ENCODE results near the gene ATP5F1D. TPM values are rescaled to one million over a fixed set of nuclear protein-coding genes. Genes with fewer than 3 reads are reported as not detected.

The ATP5F1D gene
- total RNA-seq, 1 donor from 2014 or later, result 29.0 TPM

GRCh38 chr19:1246265-1247087 is 4.9 kb downstream of the ATP5F1D start:
- peak; percentile 40 for DNase-seq (ENCODE audit: low read depth)

DNA sequence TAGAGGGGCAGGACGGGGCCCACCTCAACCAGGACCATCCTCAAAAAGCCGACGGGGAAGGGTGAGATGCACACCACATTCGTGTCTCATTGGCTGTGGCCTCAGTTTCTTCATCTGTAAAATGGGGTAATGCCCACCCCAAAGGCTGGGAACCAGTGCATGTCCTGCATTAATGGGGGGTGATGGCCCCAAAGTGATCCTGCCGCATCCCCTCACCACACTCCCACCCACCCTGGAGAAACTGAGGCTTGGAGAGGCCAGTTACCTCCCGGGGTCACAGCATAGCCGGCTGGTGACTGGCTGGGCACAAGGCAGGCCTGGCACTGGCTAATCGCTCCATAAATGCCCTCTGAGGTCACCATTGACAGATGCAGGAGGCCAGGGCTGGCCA is 6.2 kb downstream of the ATP5F1D start:
- peak; percentile 59 for DNase-seq (ENCODE audit: low read depth)

DNA sequence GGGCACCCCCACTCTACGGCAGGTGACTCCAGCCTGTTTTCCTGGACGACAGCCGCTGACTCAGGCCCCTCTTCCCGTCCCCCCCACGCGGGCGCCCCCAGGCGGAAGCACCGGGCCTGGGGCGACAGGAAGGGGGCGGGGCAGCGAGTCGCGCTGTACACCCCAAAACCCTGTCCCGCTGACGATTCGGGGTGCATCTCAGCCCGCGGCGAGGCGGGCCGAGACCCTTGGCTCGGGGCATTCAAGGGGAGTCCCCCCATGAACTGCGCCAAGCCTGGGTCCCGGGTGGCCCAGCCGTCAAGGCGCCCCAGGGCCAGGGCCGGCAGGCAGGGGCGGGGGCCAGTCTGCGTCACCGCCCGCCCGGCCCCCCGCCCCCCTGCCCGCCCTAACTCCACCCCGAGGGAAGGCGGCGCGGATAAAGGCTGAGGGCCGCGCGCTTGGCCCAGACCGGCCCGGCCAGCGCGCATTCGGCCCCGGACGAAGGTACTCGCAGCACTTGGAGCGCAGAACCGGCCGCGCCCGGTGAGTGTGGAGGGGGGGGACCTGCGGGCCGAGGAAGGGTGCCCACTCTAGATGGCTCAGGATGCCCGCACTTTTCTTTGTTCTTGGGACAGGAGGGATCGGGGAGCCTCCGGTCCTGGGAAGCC is 6.7 kb downstream of the ATP5F1D start, which contains the start of gene MIDN:
Gene MIDN, plus strand, starts transcription at position 445 of the 647 bp plus-strand sequence. CDS start 1,714 bp downstream, outside the sequence.
- DNase-seq (ENCODE audit: low read depth), result peak; percentile 49

GRCh38 chr19:1248786-1249297 is 7.3 kb downstream of the ATP5F1D start:
- DNase-seq (ENCODE audit: low read depth), result no peak

DNA sequence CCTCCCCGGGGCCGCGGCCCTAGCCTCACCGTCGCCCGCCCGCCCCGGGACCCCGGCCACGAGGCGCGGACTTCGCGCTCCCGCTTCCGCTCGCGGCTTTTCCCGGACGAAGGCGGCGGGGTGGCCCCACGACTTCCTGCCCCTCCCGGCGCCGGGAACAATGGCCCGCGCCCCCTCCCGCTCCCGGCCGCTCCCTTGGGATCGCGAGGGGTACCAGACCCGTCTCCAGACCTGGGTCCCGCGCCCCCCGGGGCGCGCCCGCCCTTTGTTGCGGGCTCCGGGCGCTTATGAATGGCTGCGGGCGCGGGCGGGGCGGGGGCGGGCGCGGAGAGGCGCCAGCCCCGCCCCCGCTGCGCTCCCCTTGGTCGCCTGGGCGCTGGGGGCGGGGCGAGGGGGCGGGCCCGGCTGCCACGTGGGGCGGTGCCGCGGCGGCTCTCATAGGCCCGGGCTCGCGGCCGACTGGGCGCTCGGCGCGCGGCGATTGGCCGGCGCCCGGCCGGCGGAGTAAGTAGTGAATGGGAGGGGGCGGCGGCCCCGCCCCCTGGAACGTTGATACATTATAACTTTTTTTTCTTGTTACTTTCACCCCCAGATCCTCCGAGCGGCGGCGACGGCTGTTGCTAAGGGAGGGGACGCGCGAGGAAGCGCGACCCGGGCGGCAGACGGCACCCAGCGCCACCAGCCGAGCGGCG is 7.9 kb downstream of the ATP5F1D start:
- peak; percentile 83 for DNase-seq (ENCODE audit: low read depth)

GRCh38 chr19:1249990-1250436 is 8.5 kb downstream of the ATP5F1D start:
- no peak for DNase-seq (ENCODE audit: low read depth)

DNA sequence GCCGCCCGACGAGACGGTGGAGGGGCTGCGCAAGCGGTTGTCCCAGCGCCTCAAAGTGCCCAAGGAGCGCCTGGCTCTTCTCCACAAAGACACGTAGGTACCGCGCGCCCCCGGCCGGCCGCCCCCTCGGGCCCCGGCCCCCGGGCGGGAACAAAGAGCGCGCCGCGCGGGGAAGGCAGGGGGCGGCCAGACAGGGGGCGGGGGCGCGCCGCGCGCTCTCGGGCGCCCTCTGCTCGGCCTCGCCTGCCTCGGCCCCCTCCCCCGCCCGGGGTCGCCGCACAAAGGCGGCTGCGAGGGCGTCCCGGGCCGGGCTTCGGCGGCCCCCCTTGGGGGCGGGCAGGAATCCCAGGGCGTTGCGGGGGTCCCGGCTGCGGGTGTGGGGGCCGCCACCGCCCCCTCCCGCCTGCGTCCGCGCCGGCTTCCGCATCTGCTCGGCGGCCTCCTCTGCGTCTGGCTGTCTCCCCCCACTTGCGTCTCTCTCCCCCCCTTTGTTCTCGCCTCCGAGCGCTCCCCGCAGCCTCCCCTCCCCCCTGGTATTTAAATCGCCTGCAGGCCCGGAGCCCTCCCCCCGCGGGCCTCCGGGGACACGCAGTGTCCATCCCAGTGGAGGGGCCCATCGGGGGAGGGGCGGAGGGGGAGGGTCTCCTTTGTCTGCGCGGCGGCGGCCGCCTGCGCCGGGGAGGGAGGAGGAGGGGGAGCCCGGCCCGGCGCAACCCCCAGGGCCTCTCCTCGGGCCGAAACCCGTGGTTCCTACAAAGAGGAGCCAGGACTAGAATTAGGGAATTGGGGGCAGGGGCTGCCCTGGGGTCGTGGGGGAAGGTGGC is 9.1 kb downstream of the ATP5F1D start:
- DNase-seq (ENCODE audit: low read depth), result no peak

GRCh38 chr19:1251330-1252220 is 10.0 kb downstream of the ATP5F1D start:
- no peak for DNase-seq (ENCODE audit: low read depth)

DNA sequence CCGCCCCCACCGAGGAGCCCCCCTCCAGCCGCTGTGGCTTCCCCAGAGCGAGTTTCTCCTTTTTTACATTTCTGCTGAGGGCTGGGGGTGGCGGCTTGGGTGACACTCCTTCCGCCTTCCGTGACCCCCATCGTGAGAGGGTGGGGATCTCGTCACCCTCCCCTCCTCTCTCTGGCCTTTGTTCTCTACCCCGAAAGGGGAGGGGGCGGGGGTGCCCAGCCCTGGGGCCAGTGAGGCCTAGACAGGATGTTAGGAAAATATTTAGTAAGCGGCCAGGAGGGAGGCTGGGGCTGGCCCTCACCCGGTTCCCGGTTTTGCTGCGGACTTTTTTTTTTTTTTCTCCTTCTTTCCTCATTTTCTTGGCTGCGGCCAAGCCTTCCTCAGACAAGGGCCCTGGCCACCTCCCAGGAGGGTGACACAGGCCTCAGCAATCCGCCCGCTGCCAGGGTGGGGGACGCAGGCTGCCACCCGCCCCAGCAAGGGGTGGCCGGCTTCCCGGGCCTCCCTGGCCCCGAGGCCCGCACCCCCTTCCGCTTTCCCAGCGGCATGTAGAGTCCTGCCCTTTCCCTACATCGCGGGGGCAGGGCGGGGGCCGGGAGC is 10.8 kb downstream of the ATP5F1D start:
- peak; percentile 88 for DNase-seq (ENCODE audit: low read depth)

DNA sequence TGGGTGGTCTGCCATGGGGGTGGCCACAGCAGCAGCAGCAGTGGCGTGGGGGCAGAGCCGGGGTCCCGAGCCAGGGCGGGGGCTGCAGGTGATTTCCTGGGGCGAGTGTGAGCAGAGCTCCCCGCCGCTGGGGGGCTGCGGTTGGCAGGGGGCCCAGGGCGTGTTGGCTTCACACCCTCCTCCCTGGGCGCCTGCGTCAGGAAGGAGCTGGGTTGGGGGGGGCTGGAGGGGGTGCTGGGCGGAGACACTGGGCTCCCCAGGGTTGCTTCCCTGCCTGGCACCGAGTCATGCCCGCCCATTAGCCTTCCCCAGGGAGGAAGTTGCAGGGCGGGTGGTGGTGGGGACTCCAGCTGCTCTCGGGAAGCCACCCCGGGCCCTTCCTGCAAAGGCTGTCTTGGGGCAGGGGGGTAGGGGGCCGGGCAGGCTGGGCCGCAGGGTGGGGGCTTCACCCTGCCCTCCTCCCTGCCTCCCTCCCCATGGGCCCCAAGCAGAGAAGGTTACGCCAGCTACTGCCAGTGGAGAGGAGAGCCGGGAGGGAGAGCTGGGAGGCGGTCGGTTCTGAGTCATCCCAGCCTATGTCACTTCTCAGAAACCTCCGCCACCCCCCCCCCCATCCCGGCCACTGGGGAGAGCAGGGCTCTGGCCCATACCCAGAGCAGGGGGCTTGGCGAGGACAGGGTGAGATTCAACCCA is 11.4 kb downstream of the ATP5F1D start:
- peak; percentile 93 for DNase-seq (ENCODE audit: low read depth)

DNA sequence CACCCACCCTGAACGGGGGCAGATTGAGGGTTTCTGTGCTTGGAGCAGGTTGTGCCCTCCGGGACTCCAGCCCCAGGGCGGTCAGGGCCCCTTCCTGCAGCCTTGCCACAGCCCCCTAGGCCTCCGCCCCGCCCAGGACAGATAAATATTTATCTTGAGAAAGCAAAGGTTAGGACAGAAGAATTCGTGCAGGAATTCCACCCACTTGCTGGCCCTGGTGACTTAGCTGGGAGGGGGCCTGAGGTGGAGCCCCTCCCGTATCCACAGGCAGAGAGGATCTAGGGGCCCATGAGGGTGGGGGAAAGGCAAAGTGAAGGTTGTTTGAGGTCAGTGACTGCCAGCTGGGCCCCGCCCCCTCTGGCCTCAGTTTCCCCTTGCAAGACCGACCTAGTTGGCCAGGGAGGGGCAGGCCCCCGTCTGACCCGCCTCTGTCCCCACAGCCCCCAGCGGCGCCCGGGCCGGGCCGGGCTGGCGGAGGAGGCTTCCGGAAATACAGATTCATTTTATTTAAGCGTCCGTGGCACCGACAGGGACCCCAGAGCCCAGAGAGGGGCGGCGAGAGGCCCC is 12.0 kb downstream of the ATP5F1D start:
- DNase-seq (ENCODE audit: low read depth), result peak; percentile 77

- DNase-seq (ENCODE audit: low read depth), result no peak
These were observed 12.6 kb downstream of the ATP5F1D start for GRCh38 chr19:1254081-1254527.

DNA sequence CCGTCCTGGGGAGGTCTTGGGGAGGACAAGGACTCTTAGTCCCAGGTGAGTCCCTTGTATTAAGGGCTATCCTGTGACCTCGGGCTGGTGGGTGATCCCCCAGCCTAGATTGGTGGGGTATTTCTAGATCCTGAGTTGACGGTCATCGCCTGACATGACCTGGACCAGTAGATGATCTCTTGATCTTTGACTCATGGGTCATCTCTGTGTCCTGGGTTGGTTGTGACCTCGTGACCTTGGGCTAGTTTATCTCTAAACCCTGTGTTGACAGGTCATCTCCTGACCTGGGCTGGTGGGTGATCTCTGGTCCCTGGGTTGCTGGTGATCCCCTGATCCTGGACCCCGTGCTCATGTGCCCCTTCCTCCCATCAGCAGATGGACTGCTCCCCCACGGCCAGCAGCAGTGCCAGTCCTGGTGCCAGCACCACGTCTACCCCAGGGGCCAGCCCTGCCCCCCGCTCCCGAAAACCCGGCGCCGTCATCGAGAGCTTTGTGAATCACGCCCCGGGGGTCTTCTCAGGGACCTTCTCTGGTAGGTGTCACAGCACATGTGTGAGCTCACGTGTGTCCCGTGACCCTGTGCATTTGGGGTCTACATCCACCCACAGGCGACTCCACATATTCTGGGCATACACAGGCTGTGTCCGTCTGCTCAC is 13.1 kb downstream of the ATP5F1D start:
- no peak for DNase-seq (ENCODE audit: low read depth)

- DNase-seq (ENCODE audit: low read depth), result no peak
These were observed 13.9 kb downstream of the ATP5F1D start for GRCh38 chr19:1255186-1256161.

DNA sequence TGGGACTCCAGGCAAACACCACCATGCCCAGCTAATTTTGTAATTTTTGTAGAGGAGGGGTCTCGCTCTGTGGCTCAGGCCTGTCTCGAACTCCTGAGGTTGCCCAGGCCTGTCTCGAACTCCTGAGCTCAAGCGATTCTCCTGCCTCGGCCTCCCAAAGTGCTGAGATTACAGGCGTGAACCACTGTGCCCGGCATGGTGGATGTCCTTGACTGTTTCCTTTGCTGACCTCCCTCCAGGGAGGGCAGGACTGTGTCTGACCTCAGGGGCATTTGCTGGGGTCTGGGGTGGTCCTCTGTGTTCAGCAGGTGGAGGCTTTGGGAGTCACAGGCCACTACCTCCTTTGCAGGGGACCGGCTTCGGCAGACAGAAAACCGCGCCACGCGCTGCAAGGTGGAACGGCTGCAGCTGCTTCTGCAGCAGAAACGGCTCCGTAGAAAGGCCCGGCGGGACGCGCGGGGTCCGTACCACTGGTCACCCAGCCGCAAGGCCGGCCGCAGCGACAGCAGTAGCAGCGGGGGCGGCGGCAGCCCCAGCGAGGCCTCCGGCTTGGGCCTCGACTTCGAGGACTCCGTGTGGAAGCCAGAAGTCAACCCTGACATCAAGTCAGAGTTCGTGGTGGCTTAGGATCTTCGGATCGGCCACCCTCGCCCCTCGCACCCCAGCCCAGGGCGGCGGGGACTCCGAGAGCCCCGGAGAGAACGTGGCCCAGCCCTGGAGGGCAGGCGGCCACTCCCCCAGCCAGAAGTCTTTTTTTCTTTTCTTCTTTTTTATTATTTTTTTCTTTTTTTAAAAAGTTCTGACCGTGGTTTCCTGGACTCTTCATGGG is 15.3 kb downstream of the ATP5F1D start:
- no peak for DNase-seq (ENCODE audit: low read depth)

- DNase-seq (ENCODE audit: low read depth), result no peak
These were observed 16.1 kb downstream of the ATP5F1D start for GRCh38 chr19:1257475-1258162.

Measured in renal cortical epithelial cell (primary cell).